Measurements from ENCODE around the gene LKAAEAR1. TPM values are rescaled to one million over a fixed set of nuclear protein-coding genes. Genes with fewer than 3 reads are reported as not detected.
"Not testable (repeated sequence)": the region's sequence is repeated elsewhere in the genome, so short reads cannot be mapped to it uniquely, and the experiment has no call there.

LKAAEAR1 gene
- total and polyA plus RNA-seq, 8 donors, result 0.22 to 0.24 TPM; not detected in 6

- no peaks in the 10 kb centered on the region for H3K36me3 ChIP-seq
- peaks cover 0 to 4% (median 0%) of the 10 kb centered on the region in 4 donors for H3K27me3 ChIP-seq
- ATAC-seq, result no peak
- H3K4me1 ChIP-seq, result no peaks in the 10 kb centered on the region
- 64 to 83% methylated on average over 8 of the region's 8 CpGs for WGBS, 2 donors
- FAIRE-seq, result no peak
- DNase-seq, result no peak
- H3K27ac ChIP-seq, result no peak overlapping the region
- no peaks in the 10 kb centered on the region for H3K9me3 ChIP-seq
- H3K4me3 ChIP-seq, result no peak overlapping the region
- TF ChIP-seq CTCF (IDR thresholded peaks at IDR 0.05), result no peak
- intact Hi-C loops (cut with DNase I), result no loop called here
Observed at GRCh38 chr20:64119301-64119680, 35.1 kb upstream of the LKAAEAR1 start.

- intact Hi-C loops (cut with DNase I), result not testable (repeated sequence)
- DNase-seq, result peak in 1 of 6 donors; percentile 35
- WGBS, 2 donors, result 59 to 88% methylated on average over 2 to 6 of the region's 6 CpGs
Observed at GRCh38 chr20:64117432-64117777, 33.2 kb upstream of the LKAAEAR1 start.

GRCh38 chr20:64116541-64117431 lies 32.6 kb upstream of the LKAAEAR1 start:
- Histone ChIP-seq H3K27ac (no peak overlapping the region), H3K4me1 (no peaks in the 10 kb centered on the region), H3K4me3 (no peak overlapping the region), H3K36me3 (no peaks in the 10 kb centered on the region), H3K9me3 (no peaks in the 10 kb centered on the region), H3K27me3 (peaks cover 0 to 4% (median 0%) of the 10 kb centered on the region in 4 donors)
- no peak for TF ChIP-seq CTCF (IDR thresholded peaks at IDR 0.05)
- WGBS, 2 donors, result 68 to 76% methylated on average over 17 of the region's 17 CpGs
- FAIRE-seq (no peak), DNase-seq (peak in 1 of 6 donors; percentile 16), ATAC-seq (no peak)
- intact Hi-C loops (cut with DNase I), result no loop called here

More at GRCh38 chr20:64117432-64117777, 33.2 kb upstream of the LKAAEAR1 start:
- not testable (repeated sequence) for H3K27ac ChIP-seq, H3K27me3 ChIP-seq, H3K4me1 ChIP-seq, ATAC-seq, H3K36me3 ChIP-seq, H3K4me3 ChIP-seq, FAIRE-seq, H3K9me3 ChIP-seq

- FAIRE-seq (no peak), ATAC-seq (no peak), DNase-seq (peak in 1 of 6 donors; percentile 12)
- Histone ChIP-seq H3K27me3 (peaks cover 0 to 4% (median 0%) of the 10 kb centered on the region in 4 donors), H3K4me3 (no peak overlapping the region), H3K9me3 (no peaks in the 10 kb centered on the region), H3K27ac (no peak overlapping the region), H3K36me3 (no peaks in the 10 kb centered on the region), H3K4me1 (no peaks in the 10 kb centered on the region)
- 69 to 76% methylated on average over 21 of the region's 21 CpGs for WGBS, 2 donors
- intact Hi-C loops (cut with DNase I), result no loop called here
- TF ChIP-seq CTCF (IDR thresholded peaks at IDR 0.05), result no peak
Observed at GRCh38 chr20:64116016-64116415, 31.8 kb upstream of the LKAAEAR1 start.

- no peaks in the 10 kb centered on the region for H3K9me3 ChIP-seq
- H3K4me3 ChIP-seq, result no peak overlapping the region
- intact Hi-C loops (cut with DNase I), result no loop called here
- no peaks in the 10 kb centered on the region for H3K4me1 ChIP-seq
- WGBS, 2 donors, result 49 to 68% methylated on average over 14 of the region's 14 CpGs
- no peaks in the 10 kb centered on the region for H3K27me3 ChIP-seq
- DNase-seq (peak in 1 of 6 donors; percentile 28), ATAC-seq (no peak), FAIRE-seq (no peak)
- no peak overlapping the region for H3K27ac ChIP-seq
- no peak for TF ChIP-seq CTCF (IDR thresholded peaks at IDR 0.05)
- H3K36me3 ChIP-seq, result no peaks in the 10 kb centered on the region
Observed at GRCh38 chr20:64115171-64115911, 31.1 kb upstream of the LKAAEAR1 start.
